GM21360 (cell line): ENCODE results near the gene CTIF.

ENCODE experiments used
- ATAC-seq: cut with Tn5 transposase; IDR thresholded peaks from one replicate; pipeline ENCODE4 v1.9.1; 2021; ENCODE audit warnings: mild to moderate bottlenecking, moderate library complexity; ENCODE audit not compliant: unreplicated experiment

Gene CTIF

GRCh38 chr18:48781988-48782363 is 243.1 kb downstream of the CTIF start:
- no peak for ATAC-seq

- no peak for ATAC-seq
These were observed 243.6 kb downstream of the CTIF start for GRCh38 chr18:48782381-48782861.

- no peak for ATAC-seq
These were observed 245.0 kb downstream of the CTIF start for GRCh38 chr18:48783616-48784520.

GRCh38 chr18:48784656-48785055 is 245.8 kb downstream of the CTIF start:
- peak; percentile 25 for ATAC-seq

GRCh38 chr18:48785091-48785614 is 246.3 kb downstream of the CTIF start:
- peak; percentile 82 for ATAC-seq

- ATAC-seq: no peak
These were observed 247.1 kb downstream of the CTIF start for GRCh38 chr18:48785736-48786454.

GRCh38 chr18:48786455-48787202 is 247.8 kb downstream of the CTIF start:
- no peak for ATAC-seq

- no peak for ATAC-seq
These were observed 248.6 kb downstream of the CTIF start for GRCh38 chr18:48787203-48788151.

- ATAC-seq: no peak
These were observed 249.5 kb downstream of the CTIF start for GRCh38 chr18:48788373-48788772.

- no peak for ATAC-seq
These were observed 250.5 kb downstream of the CTIF start for GRCh38 chr18:48789259-48789812.

GRCh38 chr18:48790226-48790863 is 251.5 kb downstream of the CTIF start:
- ATAC-seq: no peak

GRCh38 chr18:48790869-48791635 is 252.2 kb downstream of the CTIF start:
- ATAC-seq: no peak

- no peak for ATAC-seq
These were observed 252.8 kb downstream of the CTIF start for GRCh38 chr18:48791636-48792105.

- no peak for ATAC-seq
These were observed 253.3 kb downstream of the CTIF start for GRCh38 chr18:48792141-48792540.

- ATAC-seq: no peak
These were observed 254.0 kb downstream of the CTIF start for GRCh38 chr18:48792611-48793380.

GRCh38 chr18:48794251-48794970 is 255.6 kb downstream of the CTIF start:
- no peak for ATAC-seq

- ATAC-seq: no peak
These were observed 256.9 kb downstream of the CTIF start for GRCh38 chr18:48795696-48796095.
